GM12892 (cell line): ENCODE measurements around the gene GZMA.
"Not testable (repeated sequence)": the region's sequence is repeated elsewhere in the genome, so short reads cannot be mapped to it uniquely, and the experiment has no call there.

Experiments
- DNase-seq: peaks from one replicate; pipeline ENCODE4 v3.0.0; 2011; ENCODE audit not compliant: insufficient read length
- FAIRE-seq: peaks from 2 replicates; lab custom pipeline; 2011; peaks lifted over from hg19 to GRCh38; lab: Jason Lieb, UNC
- POLR2A ChIP-seq: IDR thresholded peaks from 2 replicates; pipeline ENCODE4 v1.6.1; 2011; ENCODE audit warnings: low read depth, low read length, control low read depth
- POLR2AphosphoS5 ChIP-seq: IDR thresholded peaks from 2 replicates; pipeline ENCODE4 v1.6.1; 2011; ENCODE audit warnings: low read depth, low read length, control low read depth
- TAF1 ChIP-seq: IDR thresholded peaks from 2 replicates; pipeline ENCODE4 v1.6.1; 2011; ENCODE audit warnings: low read depth, mild to moderate bottlenecking, control low read depth, low read length, borderline replicate concordance

GZMA gene

DNA sequence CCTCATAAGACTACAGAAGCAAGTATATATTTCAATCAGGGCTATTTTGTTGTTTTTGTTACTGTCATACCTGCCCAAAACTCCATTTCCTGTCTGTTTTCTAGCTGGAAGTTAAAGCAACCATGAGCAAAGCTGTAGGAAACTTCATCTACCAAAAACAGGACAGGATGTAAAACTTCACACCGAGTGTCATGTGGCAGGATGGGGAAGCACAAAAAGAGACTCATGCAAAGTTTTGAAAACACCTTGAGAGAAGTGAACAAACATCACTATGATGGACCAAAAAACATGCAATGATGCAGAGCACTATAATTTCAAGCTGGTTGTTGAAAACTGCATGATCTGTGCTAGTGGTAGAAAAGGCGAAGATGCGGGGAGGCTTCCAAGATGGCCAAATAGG lies 6.3 kb upstream of the GZMA start:
- DNase-seq (no peak), FAIRE-seq (no peak)
- no peak for TF ChIP-seq TAF1
- no peak for TF ChIP-seq POLR2AphosphoS5
- no peak for TF ChIP-seq POLR2A

DNA sequence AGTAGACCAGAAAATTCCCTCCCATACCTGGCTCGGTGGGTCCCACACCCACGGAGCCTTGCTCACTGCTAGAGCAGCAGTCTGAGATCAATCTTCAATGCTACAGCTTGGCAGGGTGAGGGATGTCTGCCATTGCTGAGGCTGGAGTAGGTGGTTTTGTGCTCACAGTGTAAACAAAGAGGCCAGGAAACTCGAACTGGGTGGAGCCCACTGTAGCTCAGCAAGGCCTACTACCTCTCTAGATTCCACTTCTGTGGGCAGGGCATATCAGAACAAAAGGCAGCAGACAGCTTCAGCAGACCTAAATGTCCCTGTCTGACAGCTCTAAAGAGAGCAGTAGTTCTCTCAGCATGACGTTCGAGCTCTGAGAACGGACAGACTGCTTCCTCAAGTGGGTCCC lies 5.6 kb upstream of the GZMA start:
- TF ChIP-seq POLR2AphosphoS5 (no peak), POLR2A (no peak), TAF1 (no peak)
- DNase-seq (no peak), FAIRE-seq (no peak)

DNA sequence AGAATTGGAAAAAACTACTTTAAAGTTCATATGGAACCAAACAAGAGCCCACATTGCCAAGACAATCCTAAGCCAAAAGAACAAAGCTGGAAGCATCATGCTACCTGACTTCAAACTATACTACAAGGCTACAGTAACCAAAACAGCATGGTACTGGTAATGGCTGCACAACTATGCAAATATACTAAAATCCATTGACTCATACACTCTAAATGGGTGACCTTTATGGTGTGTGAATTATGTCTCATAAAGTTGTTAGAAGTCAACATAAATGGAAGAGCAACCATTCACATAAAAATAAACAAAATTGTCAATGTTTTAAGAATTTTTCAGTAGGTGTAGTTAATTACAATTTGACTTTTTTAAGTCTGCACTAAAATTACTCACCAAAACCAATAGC lies 1.3 kb upstream of the GZMA start:
- not testable (repeated sequence) for FAIRE-seq, DNase-seq

- no peak for FAIRE-seq
- DNase-seq = no peak
Measured at GRCh38 chr5:55101556-55102276, 730 bp upstream of the GZMA start.

DNA sequence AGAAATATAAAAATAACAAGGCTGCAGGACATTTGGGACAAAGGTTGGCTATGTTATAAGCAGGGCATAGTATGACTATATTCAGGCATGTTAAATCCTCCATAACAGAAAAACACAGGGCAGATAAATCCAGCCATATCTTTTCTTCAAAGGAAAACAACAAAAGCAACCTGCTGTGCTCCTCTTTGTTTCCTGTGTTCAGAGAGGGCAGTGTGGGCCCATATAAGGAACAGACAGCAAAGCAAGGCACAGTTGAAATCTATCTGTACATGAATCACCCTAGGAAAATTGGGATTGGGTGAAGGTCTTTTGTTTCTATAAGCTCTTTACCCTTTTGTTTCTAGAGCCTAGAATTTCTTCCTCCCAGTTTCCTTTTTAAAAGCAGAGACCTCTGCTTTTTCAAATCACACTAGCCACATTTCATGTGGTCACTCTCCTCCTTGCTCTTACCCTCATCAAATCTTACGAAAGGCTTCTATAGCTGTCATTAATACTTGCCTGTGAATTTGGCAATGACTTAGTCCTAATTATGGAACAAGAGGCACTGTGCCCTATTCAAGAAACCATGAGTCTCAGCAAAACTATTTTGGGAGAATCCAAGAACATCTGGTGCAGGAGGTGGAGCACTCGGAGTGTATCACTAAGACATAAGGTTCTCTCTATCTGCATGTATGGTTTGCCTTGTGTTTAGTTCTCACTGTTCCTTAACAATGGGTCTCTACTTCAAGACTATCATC lies 1.8 kb downstream of the GZMA start:
- DNase-seq (no peak), FAIRE-seq (no peak)
- no peak for TF ChIP-seq TAF1
- no peak for TF ChIP-seq POLR2AphosphoS5
- no peak for TF ChIP-seq POLR2A

More at GRCh38 chr5:55101556-55102276, 730 bp upstream of the GZMA start:
- TF ChIP-seq POLR2AphosphoS5 (no peak), TAF1 (no peak), POLR2A (no peak)

GRCh38 chr5:55104946-55105701 lies 2.7 kb downstream of the GZMA start:
- FAIRE-seq = no peak
- no peak for DNase-seq
- no peak for TF ChIP-seq TAF1
- no peak for TF ChIP-seq POLR2AphosphoS5
- no peak for TF ChIP-seq POLR2A

GRCh38 chr5:55105976-55106375 lies 3.5 kb downstream of the GZMA start:
- FAIRE-seq, DNase-seq: not testable (repeated sequence)

- TF ChIP-seq POLR2AphosphoS5 = no peak
- no peak for TF ChIP-seq POLR2A
- no peak for TF ChIP-seq TAF1
- DNase-seq (no peak), FAIRE-seq (no peak)
Measured at GRCh38 chr5:55108661-55109060, 6.2 kb downstream of the GZMA start.

GRCh38 chr5:55110217-55110616 lies 7.8 kb downstream of the GZMA start:
- FAIRE-seq = no peak
- no peak for DNase-seq
- no peak for TF ChIP-seq TAF1
- no peak for TF ChIP-seq POLR2AphosphoS5
- TF ChIP-seq POLR2A = no peak

DNA sequence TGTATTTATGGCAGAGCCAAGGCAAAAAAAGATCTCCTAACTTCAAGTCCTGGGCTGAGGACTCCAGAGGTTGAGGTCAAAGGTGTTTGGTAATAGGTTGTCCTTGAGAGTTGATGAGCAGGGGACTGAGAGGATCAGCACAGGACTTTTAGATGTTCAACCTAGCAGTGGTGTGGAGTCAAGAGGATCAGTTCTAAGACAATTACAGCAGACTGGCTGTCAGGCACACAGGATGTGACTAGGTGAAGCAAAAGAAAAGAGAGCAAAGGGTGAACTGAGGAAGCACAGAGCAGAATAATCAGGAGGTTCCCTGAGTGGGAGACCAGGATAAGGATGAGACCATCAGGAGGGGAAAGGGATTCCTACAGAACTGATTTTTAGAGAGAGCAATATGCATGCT lies 10.9 kb downstream of the GZMA start:
- FAIRE-seq (no peak), DNase-seq (no peak)
- TF ChIP-seq POLR2AphosphoS5 (no peak), POLR2A (no peak), TAF1 (no peak)

DNA sequence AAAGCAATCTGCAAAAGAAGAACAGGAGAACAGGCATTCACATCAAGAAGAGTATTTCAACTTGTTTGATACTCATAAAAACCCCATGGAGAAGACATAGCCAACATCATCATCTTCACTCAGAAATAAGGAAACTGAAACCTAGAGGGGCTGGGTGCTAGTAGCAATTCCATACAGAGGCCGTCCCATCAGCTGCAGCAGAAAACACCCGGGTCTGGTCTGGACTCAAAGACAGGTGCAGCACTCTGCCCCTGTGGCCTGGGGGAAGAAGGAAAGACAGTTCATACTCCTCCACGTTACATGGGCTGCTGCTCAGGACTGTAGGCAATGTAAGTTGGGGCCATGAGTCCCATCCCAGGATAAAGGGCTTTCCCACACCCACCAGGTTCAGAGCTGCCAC lies 11.6 kb downstream of the GZMA start:
- DNase-seq (no peak), FAIRE-seq (no peak)
- TF ChIP-seq POLR2AphosphoS5 (no peak), TAF1 (no peak), POLR2A (no peak)

- DNase-seq = no peak
Measured at GRCh38 chr5:55123365-55123764, 20.9 kb downstream of the GZMA start.

More at GRCh38 chr5:55123365-55123764, 20.9 kb downstream of the GZMA start:
- no peak for FAIRE-seq
- TF ChIP-seq POLR2AphosphoS5 (no peak), POLR2A (no peak), TAF1 (no peak)
